ENCODE results near the gene HIBADH. TPM values are rescaled to one million over a fixed set of nuclear protein-coding genes. Genes with fewer than 3 reads are reported as not detected.

HIBADH gene
- total and polyA plus RNA-seq, 2 donors (not counting 3 experiments of a cell fraction or from before 2014, with no cell fraction given), result 22.6 to 30.5 TPM

GRCh38 chr7:27478084-27478483 is 184.6 kb downstream of the HIBADH start:
- dilution Hi-C loops (cut with MboI; ENCODE audit: extremely low pct_ligation_motif_present, low sequenced_read_pairs), result no loop called here
- Histone ChIP-seq H3K4me3 (replicated peaks in 1 of 3; ENCODE audit: insufficient read depth in 1 of 3, low read depth in 1 of 3, low read length in 3 of 3) (no peak overlapping the region), H2AFZ (ENCODE audit: low read depth, low read length) (no peak overlapping the region), H3K4me2 (ENCODE audit: insufficient read depth, low read length) (no peak overlapping the region), H3K9ac (replicated peaks; ENCODE audit: extremely low read depth, insufficient read depth, low read length) (no peak overlapping the region), H3K79me2 (ENCODE audit: control insufficient read depth, insufficient read depth, low read length) (no peaks in the 10 kb centered on the region), H3K27me3 (ENCODE audit: control insufficient read depth in 2 of 2, insufficient read depth in 2 of 2, low read length in 2 of 2) (peaks cover 0 to 4% of the 10 kb centered on the region in 2 experiments), H3K4me1 (ENCODE audit: control insufficient read depth, extremely low read depth, insufficient read depth, low read length) (no peaks in the 10 kb centered on the region), H3K36me3 (ENCODE audit: control insufficient read depth in 2 of 2, extremely low read depth in 1 of 2, insufficient read depth in 2 of 2, low read length in 2 of 2) (no peaks in the 10 kb centered on the region), H4K20me1 (replicated peaks; ENCODE audit: control insufficient read depth, extremely low read depth, insufficient read depth, low read length) (no peaks in the 10 kb centered on the region), H3K9me3 (replicated peaks; ENCODE audit: control insufficient read depth, insufficient read depth, low read length) (no peaks in the 10 kb centered on the region), H3K9me1 (replicated peaks; ENCODE audit: control insufficient read depth, extremely low read depth, insufficient read depth, low read length) (no peaks in the 10 kb centered on the region), H3K27ac (ENCODE audit: insufficient read depth, low read depth, low read length) (no peak overlapping the region)
- TF ChIP-seq GATA2 (IDR thresholded peaks at IDR 0.05; ENCODE audit: insufficient read depth, insufficient read length, low read depth, low read length) (no peak), POLR2AphosphoS5 (IDR thresholded peaks at IDR 0.05; ENCODE audit: insufficient read depth, low read depth, low read length) (no peak), EZH2 (IDR thresholded peaks at IDR 0.05; ENCODE audit: borderline replicate concordance, low read depth, low read length, severe bottlenecking) (no peak), FOS (IDR thresholded peaks at IDR 0.05; ENCODE audit: borderline replicate concordance, insufficient read depth, low read length) (no peak), MAX (IDR thresholded peaks at IDR 0.05; ENCODE audit: insufficient read depth, insufficient read length) (no peak), MYC (IDR thresholded peaks at IDR 0.05; ENCODE audit: low read depth, low read length) (no peak), POLR2A (IDR thresholded peaks at IDR 0.05; ENCODE audit: low read depth, low read length) (no peak), CTCF (IDR thresholded peaks at IDR 0.05; ENCODE audit: extremely low read depth in 1 of 2, insufficient read depth in 1 of 2, low read depth in 1 of 2, low read length in 2 of 2) (no peak), JUN (IDR thresholded peaks at IDR 0.05; ENCODE audit: borderline replicate concordance, insufficient read depth, insufficient read length, low read depth) (no peak)
- ChIA-PET CTCF (no interaction called here), POLR2A (no interaction called here)
- no TSS peak for BruUV-seq (replicated peaks)
- DNase-seq (ENCODE audit: low read depth, low spot score) (no peak), FAIRE-seq (no peak)
- intact Hi-C loops (cut with micrococcal nuclease), result no loop called here

Measured in endothelial cell of umbilical vein (primary cell).